GM19438 (cell line): Measurements from ENCODE around the gene VAMP1.
A peak's percentile ranks its signal among the peaks of the same experiment; 100 is the strongest.
"Not testable (repeated sequence)": the region's sequence is repeated elsewhere in the genome, so short reads cannot be mapped to it uniquely, and the experiment has no call there.

ENCODE experiments used
- ATAC-seq: cut with Tn5 transposase; IDR thresholded peaks from one replicate; pipeline ENCODE4 v1.9.1; 2021; ENCODE audit warnings: low read depth; ENCODE audit not compliant: unreplicated experiment

The VAMP1 gene

DNA sequence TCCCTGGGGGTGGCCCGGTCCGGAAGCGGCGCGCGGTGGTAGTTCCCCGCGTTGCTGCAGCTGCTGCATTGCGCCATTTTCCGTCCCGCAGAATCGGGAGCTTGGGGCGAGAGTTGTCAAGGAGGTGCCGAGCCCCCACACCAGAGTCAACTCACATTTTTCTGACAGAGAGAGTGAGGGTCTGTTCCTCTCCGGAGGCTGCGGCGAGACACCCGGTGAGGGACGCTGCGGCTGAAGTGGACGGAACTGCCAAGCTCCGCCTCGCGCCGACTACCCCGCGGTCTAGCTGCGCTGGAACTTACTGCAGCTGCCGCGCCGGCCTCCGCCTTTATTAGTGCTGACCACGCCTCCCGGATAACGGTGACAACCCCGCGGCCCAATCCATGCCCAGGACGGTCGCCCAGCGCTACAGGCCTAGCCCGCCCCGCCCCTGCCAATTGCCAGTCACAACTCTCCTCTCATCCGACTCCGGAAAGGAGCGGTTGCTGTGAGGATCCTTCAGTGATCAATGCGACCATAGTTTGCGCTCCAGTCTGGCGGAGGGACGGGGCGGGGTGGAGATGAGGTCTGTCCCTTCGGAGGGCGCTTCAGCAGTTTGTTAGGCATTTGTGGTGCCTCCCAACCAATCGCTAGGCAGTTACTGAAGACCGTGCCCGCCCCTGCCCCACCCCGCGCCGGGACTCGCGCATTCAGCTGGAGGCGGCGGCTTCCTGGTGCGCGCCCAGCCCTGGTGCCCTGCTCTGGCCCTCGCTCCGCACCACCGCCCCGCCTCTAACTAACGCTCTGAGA, at the start of gene VAMP1:
Gene VAMP1, minus strand, starts transcription at position 303 of the 789 bp plus-strand sequence. Its CDS starts 146 bp downstream, at position 157.
- peak; percentile 84 for ATAC-seq

GRCh38 chr12:6520186-6520585, 49.7 kb upstream of the VAMP1 start:
- ATAC-seq: no peak

DNA sequence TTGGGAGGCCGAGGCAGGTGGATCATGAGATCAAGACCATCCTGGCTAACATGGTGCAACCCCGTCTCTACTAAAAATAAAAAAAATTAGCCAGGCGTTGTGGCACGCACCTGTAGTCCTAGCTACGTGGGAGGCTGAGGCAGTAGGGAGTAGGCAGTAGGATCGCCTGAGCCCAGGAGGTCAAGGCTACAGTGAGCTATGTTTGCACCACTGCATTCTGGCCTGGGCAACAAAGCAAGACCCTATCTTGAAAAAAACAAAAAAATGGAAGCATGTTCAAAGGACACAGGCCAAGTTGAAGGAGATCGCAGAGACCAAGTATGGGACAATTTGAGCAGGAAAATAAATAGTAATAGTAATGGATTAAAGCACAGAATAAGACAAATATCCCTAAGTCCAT, 37.6 kb upstream of the VAMP1 start:
- no peak for ATAC-seq

GRCh38 chr12:6507102-6507998, 36.9 kb upstream of the VAMP1 start:
- no peak for ATAC-seq

- no peak for ATAC-seq
These were observed 30.0 kb upstream of the VAMP1 start for GRCh38 chr12:6500466-6500865.

DNA sequence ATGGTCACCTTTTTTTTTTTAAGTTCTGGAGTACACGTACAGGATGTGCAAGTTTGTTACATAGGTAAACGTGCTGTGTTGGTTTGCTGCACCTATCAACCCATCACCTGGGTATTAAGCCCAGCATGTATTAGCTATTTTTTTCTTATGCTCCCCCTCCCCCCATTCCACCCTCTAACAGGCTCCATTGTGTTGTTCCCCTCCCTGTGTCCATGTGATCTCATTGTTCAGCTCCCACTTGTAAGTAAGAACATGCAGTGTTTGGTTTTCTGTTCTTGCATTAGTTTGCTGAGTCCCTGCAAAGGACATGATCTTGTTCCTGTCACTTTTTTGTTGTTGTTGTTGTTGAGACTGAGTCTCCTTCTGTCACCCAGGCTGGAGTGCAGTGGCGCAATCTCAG, 26.8 kb upstream of the VAMP1 start:
- not testable (repeated sequence) for ATAC-seq

DNA sequence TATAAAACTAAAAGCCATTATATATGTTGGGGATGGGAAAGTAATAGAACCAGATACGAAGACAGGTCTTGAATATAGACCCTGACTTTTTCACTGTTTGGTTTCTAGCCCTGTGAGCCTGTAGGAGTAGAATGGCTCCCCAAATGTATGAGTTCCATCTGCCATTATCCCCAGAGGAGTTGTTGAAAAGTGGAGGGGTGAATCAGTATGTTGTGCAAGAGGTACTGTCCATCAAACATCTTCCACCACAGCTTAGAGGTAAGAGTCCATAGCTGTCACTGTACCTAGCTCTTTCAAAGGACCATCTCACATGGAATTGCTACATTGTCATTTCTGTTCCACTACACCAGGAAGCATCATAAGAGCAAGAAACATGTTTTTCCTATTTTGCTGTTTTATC, 24.5 kb upstream of the VAMP1 start:
- ATAC-seq: no peak

DNA sequence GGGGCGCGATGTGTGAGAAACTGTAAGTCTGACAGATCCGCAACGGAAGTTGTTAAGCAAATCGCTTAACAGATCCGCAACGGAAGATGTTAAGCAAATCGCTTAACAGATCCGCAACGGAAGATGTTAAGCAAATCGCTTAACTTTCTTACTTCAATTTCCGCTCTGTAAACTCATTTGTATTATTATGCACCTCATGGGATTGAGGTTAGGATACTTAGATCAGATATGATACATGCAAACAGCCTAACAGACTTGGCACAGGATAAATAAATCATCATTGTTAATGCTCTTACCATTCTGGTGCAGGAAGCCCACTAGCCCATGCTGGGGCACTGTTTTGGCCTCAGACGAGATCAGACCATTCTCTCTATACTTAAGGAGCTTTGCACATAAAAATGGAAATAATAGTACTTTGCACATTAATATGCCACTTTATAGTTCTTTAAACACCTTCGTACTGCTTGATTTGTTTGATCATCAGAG, 23.8 kb upstream of the VAMP1 start:
- ATAC-seq: no peak

- peak; percentile 91 for ATAC-seq
These were observed 23.2 kb upstream of the VAMP1 start, which contains the start of gene NCAPD2 for GRCh38 chr12:6493497-6494257. NCAPD2 (plus strand) TSS chr12:6494102; CDS start chr12:6495099, 997 bp downstream.

- peak; percentile 66 for ATAC-seq
These were observed 22.5 kb upstream of the VAMP1 start, which contains the start of gene MRPL51 for GRCh38 chr12:6492838-6493496. MRPL51 (minus strand) TSS chr12:6493262; CDS start chr12:6493136, 126 bp downstream.

DNA sequence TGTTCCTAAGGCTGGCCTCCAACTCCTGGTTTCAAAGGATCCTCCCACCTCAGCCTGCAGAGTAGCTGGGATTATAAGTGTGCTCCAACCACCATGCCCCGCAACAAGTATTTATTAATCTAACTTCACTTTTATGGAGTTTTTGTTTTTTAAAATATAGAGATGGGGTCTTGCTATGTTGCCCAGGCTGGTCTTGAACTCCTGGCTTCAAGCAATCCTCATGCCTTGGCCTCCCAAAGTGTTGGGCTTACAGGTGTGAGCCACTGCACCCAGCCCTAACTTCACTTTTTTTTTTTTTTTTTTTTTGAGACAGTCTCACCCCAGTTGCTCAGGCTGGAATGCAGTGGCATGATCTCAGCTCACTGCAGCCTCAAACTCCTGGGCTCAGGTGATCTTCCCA, 20.2 kb upstream of the VAMP1 start:
- ATAC-seq: not testable (repeated sequence)

DNA sequence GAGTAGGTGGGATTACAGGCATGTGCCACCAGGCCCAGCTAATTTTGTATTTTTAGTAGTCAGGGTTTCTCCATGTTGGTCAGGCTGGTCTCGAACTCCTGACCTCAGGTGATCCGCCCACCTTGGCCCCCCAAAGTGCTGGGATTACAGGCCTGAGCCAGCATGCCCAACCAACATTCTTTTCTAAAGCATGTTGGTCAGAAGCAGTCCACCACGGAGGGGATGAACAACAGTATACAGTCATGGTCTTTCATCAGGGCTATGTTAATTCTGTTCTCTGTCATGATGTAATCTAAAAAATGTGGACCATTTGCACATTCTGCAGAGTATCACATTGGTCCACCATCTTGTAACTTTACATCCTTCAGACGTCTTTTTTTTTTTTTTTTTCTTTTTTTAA, 19.0 kb upstream of the VAMP1 start:
- no peak for ATAC-seq

GRCh38 chr12:6488240-6488639, 17.8 kb upstream of the VAMP1 start:
- no peak for ATAC-seq

GRCh38 chr12:6478416-6478815, 7.9 kb upstream of the VAMP1 start:
- no peak for ATAC-seq

DNA sequence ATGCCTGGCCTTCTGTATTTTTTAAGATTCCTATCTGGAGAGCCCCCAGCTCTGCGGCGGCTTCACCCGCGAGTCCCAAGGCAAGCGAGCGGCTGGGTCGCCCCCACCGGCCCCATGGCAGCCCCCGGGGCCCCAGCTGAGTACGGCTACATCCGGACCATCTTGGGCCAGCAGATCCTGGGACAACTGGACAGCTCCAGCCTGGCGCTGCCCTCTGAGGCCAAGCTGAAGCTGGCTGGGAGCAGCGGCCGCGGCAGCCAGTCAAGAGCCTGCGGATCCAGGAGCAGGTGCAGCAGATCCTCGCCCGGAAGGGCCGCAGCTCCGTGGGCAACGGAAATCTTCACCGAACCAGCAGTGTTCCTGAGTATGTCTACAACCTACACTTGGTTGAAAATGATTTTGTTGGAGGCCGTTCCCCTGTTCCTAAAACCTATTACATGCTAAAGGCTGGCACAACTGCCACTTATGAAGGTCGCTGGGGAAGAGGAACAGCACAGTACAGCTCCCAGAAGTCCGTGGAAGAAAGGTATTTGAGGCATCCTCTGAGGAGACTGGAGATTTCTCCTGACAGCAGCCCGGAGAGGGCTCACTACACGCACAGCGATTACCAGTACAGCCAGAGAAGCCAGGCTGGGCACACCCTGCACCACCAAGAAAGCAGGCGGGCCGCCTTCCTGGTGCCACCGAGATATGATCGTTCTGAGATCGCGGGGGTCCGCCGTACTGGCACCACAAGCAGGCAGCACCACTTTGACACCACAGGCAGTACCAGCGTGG, 7.3 kb upstream of the VAMP1 start:
- not testable (repeated sequence) for ATAC-seq

DNA sequence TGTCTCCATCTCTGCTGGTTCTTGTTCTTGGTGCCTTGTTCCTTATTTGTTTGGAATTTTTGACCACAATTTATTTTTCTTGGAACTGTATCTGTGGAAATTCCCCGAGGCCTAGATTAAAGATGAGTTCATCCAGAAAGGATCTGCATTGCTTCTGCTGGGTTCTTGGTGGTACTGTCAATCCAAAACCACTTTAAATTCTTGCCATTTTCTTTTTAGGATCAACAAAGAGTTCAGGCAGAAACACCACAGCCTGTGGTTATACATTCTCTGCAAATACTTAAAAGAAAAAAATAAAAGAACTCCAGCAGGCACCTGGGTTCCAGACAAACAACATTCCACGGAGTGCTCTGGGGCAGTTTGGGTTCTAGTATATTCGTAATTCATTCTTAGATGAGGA, 6.0 kb upstream of the VAMP1 start:
- ATAC-seq: no peak

- ATAC-seq: not testable (repeated sequence)
These were observed 4.9 kb upstream of the VAMP1 start for GRCh38 chr12:6475233-6475975.

DNA sequence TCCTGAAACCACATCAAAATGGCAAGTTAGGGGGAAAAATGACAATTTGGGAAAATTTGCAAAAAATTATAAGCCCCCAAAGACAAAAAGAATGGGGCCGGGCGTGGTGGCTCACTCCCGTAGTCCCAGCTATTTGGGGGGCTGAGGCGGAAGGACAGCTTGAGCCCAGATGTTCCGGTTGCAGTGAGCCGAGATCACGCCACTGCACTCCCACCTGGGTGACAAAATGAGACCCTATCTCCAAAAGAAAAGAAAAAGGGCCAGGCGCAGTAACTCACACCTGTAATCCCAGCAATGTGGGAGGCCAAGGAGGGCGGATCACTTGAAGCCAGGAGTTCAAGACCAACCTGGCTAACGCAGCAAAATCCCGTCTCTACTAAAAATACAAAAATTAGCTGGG, 2.0 kb upstream of the VAMP1 start:
- no peak for ATAC-seq

DNA sequence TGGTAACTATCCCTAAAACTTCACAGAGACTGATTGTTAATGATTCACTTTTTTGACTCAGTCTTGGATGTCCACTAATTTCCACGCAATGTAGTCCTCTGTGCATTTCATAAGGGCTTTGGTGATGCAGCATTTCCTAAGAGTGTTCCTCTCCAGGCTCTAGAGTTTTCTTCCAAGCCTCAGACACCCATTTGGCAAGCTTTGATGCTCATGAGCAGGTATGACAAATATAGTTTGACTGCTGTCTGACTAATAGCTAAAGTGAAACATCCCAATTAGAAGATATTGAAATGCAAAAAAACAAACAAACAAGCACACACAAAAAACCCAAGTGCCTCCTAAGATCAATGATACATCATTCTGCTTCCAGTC, 1.5 kb upstream of the VAMP1 start:
- no peak for ATAC-seq
